GM18511 (cell line): ENCODE measurements around the gene HBG1.
A peak's percentile ranks its signal among the peaks of the same experiment; 100 is the strongest.

Experiments used
- ATAC-seq: cut with Tn5 transposase; IDR thresholded peaks from one replicate; pipeline ENCODE4 v1.9.1; 2021; ENCODE audit warnings: mild to moderate bottlenecking, moderate library complexity; ENCODE audit not compliant: unreplicated experiment

The HBG1 gene

DNA sequence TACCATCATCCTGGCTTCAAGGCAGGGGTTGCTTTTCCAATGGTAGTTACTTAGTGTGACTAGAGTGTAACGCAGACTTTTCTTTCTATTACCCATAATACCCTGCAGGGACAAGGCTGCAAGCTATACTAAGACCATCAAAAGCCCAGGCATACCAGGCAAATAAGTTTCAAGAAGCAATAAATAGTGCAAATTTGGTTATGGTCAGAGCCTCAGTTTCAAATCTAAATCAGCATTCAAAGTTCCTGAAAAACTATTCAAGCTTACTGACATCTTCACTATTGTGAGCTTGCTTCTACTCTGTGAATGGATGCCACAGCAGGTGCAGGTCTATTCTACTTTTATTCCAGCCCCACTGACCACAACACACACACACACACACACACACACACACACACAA is 20.3 kb downstream of the HBG1 start:
- no peak for ATAC-seq

DNA sequence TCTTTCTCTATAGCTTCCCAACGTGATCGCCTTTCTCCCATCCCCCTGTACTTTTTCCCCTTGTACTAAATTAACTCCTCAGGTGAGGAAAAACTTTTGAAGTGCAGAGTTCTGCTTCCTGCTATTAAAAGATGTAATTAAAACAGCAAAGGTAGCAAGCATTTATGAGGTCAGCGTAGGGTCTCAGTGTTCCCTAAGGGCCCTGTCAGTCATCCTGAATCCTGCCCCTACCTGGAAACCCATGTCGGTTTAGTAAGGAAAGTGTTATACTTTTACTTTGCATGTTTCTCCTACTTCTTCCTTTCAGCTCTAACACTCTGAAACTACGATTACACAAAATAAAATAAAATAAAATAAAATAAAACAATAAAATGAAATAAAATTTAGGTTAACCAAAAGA is 21.5 kb downstream of the HBG1 start:
- no peak for ATAC-seq

DNA sequence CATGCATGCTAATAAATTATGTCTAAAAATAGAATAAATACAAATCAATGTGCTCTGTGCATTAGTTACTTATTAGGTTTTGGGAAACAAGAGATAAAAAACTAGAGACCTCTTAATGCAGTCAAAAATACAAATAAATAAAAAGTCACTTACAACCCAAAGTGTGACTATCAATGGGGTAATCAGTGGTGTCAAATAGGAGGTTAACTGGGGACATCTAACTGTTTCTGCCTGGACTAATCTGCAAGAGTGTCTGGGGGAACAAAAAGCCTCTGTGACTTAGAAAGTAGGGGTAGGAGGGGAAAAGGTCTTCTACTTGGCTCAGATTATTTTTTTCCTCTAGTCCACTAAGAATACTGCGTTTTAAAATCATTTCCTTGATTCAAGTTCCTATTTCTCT is 22.0 kb downstream of the HBG1 start:
- no peak for ATAC-seq

GRCh38 chr11:5226732-5227310 is 22.8 kb downstream of the HBG1 start, which contains the start of gene HBB:
Gene HBB (minus strand): TSS chr11:5227071. CDS start chr11:5227021, 50 bp downstream.
- ATAC-seq, result no peak

DNA sequence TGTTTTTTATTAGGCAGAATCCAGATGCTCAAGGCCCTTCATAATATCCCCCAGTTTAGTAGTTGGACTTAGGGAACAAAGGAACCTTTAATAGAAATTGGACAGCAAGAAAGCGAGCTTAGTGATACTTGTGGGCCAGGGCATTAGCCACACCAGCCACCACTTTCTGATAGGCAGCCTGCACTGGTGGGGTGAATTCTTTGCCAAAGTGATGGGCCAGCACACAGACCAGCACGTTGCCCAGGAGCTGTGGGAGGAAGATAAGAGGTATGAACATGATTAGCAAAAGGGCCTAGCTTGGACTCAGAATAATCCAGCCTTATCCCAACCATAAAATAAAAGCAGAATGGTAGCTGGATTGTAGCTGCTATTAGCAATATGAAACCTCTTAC is 24.2 kb downstream of the HBG1 start:
- no peak for ATAC-seq

- no peak for ATAC-seq
Observed at GRCh38 chr11:5224538-5225479, 24.8 kb downstream of the HBG1 start.

- ATAC-seq, result no peak
Observed at GRCh38 chr11:5223686-5224085, 26.0 kb downstream of the HBG1 start.

- ATAC-seq, result no peak
Observed at GRCh38 chr11:5223146-5223545, 26.5 kb downstream of the HBG1 start.

GRCh38 chr11:5210376-5210885 is 39.2 kb downstream of the HBG1 start:
- no peak for ATAC-seq

GRCh38 chr11:5204787-5205186 is 44.9 kb downstream of the HBG1 start:
- peak; percentile 91 for ATAC-seq

DNA sequence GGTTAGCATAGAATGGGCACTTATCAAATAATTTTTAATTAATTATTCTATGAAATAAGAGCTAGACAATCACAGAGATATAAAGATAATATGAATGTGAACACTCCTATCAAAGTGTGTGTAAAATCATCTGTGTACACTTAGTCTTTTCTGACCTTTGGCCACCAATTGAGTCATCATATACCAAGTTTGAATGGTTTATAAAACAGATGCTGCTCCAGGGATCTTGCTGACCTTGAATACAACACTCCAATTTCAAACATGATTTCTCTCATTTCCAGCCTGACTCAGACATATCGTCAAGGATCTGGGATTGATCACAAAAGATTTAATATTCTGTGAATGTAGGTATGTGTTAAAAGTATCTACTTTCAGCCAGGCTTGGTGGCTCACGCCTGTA is 46.3 kb downstream of the HBG1 start:
- no peak for ATAC-seq

- ATAC-seq, result no peak
Observed at GRCh38 chr11:5200582-5200981, 49.1 kb downstream of the HBG1 start, which contains the start of gene OR51V1. Gene OR51V1 (minus strand): TSS chr11:5200682. CDS start chr11:5200682, 0 bp downstream.

- ATAC-seq, result no peak
Observed at GRCh38 chr11:5198285-5198684, 51.4 kb downstream of the HBG1 start.
